HL-60 (cell line): ENCODE data around the gene MED13L.

Source experiments
- DNase-seq, 2 experiments: peaks; one replicate each; pipeline ENCODE4 v3.0.0-alpha.2; 2010 to 2020; ENCODE audit warnings: low read depth in 1 of 2, low spot score in 1 of 2
- H3K27ac ChIP-seq: fragments of 250-450 bp; sonication (Bioruptor Pico); replicated peaks from 2 replicates; pipeline ENCODE4 v1.5.1; 2020; ENCODE audit warnings: mild to moderate bottlenecking, moderate library complexity
- H3K27me3 ChIP-seq: fragments of 250-450 bp; sonication (Bioruptor Pico); 2 replicates; pipeline ENCODE4 v1.5.1; 2021; ENCODE audit warnings: mild to moderate bottlenecking, moderate library complexity; ENCODE audit not compliant: insufficient read depth, poor library complexity, severe bottlenecking
- H3K4me3 ChIP-seq: replicated peaks from 2 replicates; pipeline ENCODE4 v1.5.1; 2011; ENCODE audit warnings: mild to moderate bottlenecking, control low read depth, low read length; ENCODE audit not compliant: insufficient read depth
- CTCF ChIP-seq: IDR thresholded peaks from one replicate; pipeline ENCODE4 v1.5.1; 2011; ENCODE audit warnings: low read length, control low read depth, inconsistent platforms; ENCODE audit not compliant: insufficient read depth
- GABPA ChIP-seq: IDR thresholded peaks from 2 replicates; pipeline ENCODE4 v1.6.1; 2012; ENCODE audit warnings: low read depth
- POLR2AphosphoS5 ChIP-seq: IDR thresholded peaks from 2 replicates; pipeline ENCODE4 v1.6.1; 2012; ENCODE audit warnings: low read depth
- REST ChIP-seq: IDR thresholded peaks from 2 replicates; pipeline ENCODE4 v1.6.1; 2012; ENCODE audit warnings: low read depth; ENCODE audit not compliant: insufficient replicate concordance
- SPI1 ChIP-seq: IDR thresholded peaks from 2 replicates; pipeline ENCODE4 v1.6.1; 2012; ENCODE audit warnings: low read depth, mild to moderate bottlenecking, borderline replicate concordance

The MED13L gene

GRCh38 chr12:116166306-116166705, 111.2 kb downstream of the MED13L start:
- H3K4me3 ChIP-seq: no peak overlapping the region
- no peak overlapping the region for H3K27ac ChIP-seq
- TF ChIP-seq POLR2AphosphoS5: no peak
- no peak for TF ChIP-seq CTCF
- TF ChIP-seq SPI1: no peak
- no peak for TF ChIP-seq REST
- TF ChIP-seq GABPA: no peak
- no peaks in the 10 kb centered on the region for H3K27me3 ChIP-seq
- no peak for DNase-seq

- H3K4me3 ChIP-seq: no peak overlapping the region
- H3K27me3 ChIP-seq: no peaks in the 10 kb centered on the region
- no peak for DNase-seq
- TF ChIP-seq REST: no peak
- TF ChIP-seq GABPA: no peak
- TF ChIP-seq CTCF: no peak
- TF ChIP-seq POLR2AphosphoS5: no peak
- no peak for TF ChIP-seq SPI1
- H3K27ac ChIP-seq: no peak overlapping the region
These were observed 112.5 kb downstream of the MED13L start for GRCh38 chr12:116165036-116165425.

GRCh38 chr12:116164250-116165035, 113.0 kb downstream of the MED13L start:
- H3K27ac ChIP-seq: no peak overlapping the region
- no peaks in the 10 kb centered on the region for H3K27me3 ChIP-seq
- no peak overlapping the region for H3K4me3 ChIP-seq
- peak in 1 of 2 experiments; percentile 10 for DNase-seq
- TF ChIP-seq CTCF (no peak), REST (no peak)
